ENCODE data around the gene CFAP100. TPM values are rescaled to one million over a fixed set of nuclear protein-coding genes. Genes with fewer than 3 reads are reported as not detected.

The CFAP100 gene
- total and polyA plus RNA-seq, 9 of the 15 experiments (the other 6 are each of a cell fraction or from before 2014, with no cell fraction given), result not detected

DNA sequence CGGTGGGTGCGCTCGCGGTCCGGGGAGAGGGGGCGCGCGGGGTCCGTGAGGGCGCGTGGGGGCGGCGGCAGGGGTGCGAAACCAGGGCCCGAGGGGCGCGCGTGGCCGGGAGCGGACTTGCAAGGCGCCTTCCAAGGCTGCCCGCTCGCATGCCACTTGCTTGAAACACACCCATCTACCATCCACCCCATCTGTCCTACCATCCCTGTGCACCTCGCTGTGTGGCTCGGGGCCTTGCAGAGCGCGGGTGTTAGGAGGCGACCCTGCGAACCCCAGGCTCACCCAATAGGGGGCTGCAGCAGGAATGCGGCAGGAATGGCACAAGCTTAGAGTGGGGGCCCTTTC lies 240 bp downstream of the CFAP100 start (continued):
- TF ChIP-seq, protein P1, sequence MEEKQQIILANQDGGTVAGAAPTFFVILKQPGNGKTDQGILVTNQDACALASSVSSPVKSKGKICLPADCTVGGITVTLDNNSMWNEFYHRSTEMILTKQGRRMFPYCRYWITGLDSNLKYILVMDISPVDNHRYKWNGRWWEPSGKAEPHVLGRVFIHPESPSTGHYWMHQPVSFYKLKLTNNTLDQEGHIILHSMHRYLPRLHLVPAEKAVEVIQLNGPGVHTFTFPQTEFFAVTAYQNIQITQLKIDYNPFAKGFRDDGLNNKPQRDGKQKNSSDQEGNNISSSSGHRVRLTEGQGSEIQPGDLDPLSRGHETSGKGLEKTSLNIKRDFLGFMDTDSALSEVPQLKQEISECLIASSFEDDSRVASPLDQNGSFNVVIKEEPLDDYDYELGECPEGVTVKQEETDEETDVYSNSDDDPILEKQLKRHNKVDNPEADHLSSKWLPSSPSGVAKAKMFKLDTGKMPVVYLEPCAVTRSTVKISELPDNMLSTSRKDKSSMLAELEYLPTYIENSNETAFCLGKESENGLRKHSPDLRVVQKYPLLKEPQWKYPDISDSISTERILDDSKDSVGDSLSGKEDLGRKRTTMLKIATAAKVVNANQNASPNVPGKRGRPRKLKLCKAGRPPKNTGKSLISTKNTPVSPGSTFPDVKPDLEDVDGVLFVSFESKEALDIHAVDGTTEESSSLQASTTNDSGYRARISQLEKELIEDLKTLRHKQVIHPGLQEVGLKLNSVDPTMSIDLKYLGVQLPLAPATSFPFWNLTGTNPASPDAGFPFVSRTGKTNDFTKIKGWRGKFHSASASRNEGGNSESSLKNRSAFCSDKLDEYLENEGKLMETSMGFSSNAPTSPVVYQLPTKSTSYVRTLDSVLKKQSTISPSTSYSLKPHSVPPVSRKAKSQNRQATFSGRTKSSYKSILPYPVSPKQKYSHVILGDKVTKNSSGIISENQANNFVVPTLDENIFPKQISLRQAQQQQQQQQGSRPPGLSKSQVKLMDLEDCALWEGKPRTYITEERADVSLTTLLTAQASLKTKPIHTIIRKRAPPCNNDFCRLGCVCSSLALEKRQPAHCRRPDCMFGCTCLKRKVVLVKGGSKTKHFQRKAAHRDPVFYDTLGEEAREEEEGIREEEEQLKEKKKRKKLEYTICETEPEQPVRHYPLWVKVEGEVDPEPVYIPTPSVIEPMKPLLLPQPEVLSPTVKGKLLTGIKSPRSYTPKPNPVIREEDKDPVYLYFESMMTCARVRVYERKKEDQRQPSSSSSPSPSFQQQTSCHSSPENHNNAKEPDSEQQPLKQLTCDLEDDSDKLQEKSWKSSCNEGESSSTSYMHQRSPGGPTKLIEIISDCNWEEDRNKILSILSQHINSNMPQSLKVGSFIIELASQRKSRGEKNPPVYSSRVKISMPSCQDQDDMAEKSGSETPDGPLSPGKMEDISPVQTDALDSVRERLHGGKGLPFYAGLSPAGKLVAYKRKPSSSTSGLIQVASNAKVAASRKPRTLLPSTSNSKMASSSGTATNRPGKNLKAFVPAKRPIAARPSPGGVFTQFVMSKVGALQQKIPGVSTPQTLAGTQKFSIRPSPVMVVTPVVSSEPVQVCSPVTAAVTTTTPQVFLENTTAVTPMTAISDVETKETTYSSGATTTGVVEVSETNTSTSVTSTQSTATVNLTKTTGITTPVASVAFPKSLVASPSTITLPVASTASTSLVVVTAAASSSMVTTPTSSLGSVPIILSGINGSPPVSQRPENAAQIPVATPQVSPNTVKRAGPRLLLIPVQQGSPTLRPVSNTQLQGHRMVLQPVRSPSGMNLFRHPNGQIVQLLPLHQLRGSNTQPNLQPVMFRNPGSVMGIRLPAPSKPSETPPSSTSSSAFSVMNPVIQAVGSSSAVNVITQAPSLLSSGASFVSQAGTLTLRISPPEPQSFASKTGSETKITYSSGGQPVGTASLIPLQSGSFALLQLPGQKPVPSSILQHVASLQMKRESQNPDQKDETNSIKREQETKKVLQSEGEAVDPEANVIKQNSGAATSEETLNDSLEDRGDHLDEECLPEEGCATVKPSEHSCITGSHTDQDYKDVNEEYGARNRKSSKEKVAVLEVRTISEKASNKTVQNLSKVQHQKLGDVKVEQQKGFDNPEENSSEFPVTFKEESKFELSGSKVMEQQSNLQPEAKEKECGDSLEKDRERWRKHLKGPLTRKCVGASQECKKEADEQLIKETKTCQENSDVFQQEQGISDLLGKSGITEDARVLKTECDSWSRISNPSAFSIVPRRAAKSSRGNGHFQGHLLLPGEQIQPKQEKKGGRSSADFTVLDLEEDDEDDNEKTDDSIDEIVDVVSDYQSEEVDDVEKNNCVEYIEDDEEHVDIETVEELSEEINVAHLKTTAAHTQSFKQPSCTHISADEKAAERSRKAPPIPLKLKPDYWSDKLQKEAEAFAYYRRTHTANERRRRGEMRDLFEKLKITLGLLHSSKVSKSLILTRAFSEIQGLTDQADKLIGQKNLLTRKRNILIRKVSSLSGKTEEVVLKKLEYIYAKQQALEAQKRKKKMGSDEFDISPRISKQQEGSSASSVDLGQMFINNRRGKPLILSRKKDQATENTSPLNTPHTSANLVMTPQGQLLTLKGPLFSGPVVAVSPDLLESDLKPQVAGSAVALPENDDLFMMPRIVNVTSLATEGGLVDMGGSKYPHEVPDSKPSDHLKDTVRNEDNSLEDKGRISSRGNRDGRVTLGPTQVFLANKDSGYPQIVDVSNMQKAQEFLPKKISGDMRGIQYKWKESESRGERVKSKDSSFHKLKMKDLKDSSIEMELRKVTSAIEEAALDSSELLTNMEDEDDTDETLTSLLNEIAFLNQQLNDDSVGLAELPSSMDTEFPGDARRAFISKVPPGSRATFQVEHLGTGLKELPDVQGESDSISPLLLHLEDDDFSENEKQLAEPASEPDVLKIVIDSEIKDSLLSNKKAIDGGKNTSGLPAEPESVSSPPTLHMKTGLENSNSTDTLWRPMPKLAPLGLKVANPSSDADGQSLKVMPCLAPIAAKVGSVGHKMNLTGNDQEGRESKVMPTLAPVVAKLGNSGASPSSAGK (IDR thresholded peaks at IDR 0.05), result no peak
- no peak for TF ChIP-seq ZNF830 (CRISPR knock-in tag; IDR thresholded peaks at IDR 0.05)

Data from K562 (cell line).